NCI-H2227 (cell line): Measurements from ENCODE around the gene CDC42BPB.

Source experiments
- DNase-seq: peaks from one replicate; lab custom pipeline; 2025; ENCODE audit not compliant: unreplicated experiment; lab: John Stamatoyannopoulos, UW

The CDC42BPB gene

GRCh38 chr14:102971314-102971713, 86.0 kb downstream of the CDC42BPB start:
- no peak for DNase-seq

DNA sequence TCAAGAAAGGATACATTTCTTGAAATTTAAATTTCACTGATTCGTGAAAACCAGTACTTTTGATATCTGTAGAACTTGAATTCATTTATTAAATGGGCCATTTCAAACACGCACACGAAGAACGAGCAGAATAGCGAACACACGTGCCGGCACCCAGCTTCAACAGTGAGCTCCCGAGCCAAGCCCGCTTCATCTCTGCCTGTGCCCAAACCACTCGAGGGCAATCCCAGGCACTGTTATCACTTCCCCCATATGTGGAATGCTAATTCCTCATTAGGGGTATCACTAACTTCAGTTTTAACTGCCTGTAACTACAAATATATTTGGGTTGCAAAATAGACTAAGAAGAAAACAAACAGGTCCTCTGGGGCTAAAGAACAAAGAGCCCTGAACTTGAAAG, 86.9 kb downstream of the CDC42BPB start:
- no peak for DNase-seq

DNA sequence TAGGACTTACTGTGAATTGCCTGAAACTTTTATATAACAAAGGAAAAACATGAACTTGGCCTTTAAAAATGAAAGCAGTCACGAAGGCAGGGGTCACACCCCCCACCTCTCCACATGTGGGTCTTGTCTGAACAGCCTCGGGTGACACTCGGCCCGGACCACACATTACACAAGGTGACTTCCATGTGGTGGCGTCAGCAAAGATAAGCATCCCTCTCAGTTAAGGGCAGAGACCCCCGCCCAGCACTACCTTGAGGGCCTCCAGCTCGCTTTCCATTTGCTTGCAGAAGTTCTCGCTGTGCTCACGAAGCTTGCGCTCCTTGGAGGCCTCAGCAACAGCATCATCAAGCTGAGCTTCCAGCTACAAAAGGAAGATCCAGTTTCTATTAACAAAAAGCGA, 87.4 kb downstream of the CDC42BPB start:
- DNase-seq: no peak

- no peak for DNase-seq
These were observed 88.1 kb downstream of the CDC42BPB start for GRCh38 chr14:102969060-102969791.

- DNase-seq: no peak
These were observed 89.0 kb downstream of the CDC42BPB start for GRCh38 chr14:102968306-102968705.

- DNase-seq: no peak
These were observed 89.9 kb downstream of the CDC42BPB start for GRCh38 chr14:102967506-102967795.

- DNase-seq: no peak
These were observed 90.5 kb downstream of the CDC42BPB start for GRCh38 chr14:102966681-102967505.

DNA sequence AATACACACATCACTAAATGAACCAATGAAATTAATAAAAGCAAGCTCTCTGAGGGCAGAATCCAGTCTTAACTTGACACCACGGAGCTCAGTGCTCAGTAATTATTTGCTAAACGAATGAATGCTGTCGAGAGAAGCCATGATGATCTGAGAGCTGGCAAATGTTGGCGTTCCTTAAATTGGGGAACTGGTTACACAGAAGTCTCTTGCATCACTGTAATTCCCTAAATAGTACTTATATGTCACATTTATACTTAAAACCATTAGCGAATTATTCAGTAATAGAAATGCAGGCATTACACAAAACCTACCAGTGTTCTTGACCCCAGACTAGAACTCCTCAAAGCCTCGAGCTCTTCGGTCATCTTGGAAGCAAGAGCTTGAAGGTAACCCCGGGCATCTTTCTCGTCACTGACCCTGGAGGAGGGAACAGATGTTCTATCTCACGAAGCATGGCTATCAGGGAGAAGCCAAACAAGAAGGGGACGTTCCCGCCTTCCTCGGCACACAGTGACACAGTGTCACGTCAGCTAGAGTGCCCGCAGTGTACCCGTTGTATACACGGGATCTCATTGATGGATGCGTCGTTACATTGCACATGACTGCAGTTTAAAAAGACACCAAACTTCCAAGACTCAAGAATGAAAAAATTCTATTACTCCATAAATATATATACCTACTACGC, 91.2 kb downstream of the CDC42BPB start:
- no peak for DNase-seq

DNA sequence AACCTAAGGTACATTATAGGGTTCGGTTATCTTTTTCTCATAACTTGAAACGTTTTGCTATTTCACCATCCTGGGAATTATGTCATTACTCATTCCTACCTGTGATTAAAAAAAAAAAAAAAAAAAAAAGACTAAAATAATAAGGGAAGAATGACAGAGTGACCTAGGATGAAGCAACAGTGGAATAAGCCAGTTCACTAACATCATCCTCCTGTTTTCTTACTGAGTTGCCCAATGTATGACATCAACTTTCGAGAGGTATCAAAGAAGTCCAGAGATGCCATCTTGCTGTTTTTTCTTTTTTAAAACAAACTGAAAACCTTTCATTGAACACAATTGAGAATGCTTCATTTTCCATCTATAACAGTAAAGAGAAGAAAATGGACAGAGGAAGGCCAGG, 92.1 kb downstream of the CDC42BPB start:
- DNase-seq: no peak

DNA sequence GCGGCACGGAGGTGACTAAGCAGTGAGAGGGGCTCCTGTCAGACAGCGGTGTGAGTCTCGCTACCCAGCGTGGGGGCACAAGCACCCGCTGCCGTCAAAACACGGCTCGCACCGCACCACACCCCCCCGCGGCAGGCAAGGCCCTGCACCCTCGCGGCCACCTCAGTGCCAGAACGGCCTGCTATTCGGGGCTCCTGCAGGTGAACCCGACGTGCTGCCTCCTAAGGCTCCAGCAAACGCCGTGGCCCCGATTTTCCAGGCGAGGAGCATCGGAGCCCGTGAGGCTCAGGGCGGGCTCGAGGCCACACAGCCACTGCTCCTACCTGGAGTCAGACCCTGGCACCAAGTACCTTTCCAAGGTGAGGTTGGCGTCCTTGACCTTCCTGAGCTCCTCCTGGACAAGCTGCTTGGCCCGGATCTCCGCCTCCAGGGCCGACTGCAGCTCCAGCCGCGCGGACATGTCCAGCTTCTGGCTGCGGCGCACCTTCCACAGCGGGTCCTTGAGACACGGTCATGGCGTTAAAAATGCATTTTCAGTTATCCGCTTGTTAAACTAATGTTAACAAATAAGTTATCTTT, 93.1 kb downstream of the CDC42BPB start:
- DNase-seq: no peak

GRCh38 chr14:102962111-102962627, 95.2 kb downstream of the CDC42BPB start:
- no peak for DNase-seq

GRCh38 chr14:102958461-102958860, 98.9 kb downstream of the CDC42BPB start:
- no peak for DNase-seq

DNA sequence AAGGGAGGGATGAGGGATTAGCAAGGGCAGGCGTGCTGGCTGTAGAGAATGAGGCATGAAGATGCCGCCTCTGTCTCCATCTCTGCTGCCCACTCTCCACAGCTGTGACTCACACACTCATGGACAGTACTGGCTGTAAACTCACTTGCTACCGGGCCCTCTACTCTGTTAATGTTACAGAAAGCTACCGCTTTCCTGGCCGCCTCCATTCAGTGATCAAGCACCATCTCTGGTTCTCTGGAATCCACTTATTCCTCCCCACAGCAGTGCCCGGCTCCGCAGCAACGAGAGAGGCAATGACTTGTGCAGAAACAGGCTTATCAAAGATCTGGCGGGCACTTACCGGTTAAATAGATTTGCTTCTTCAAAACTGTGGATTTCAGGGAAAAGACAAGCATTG, 100.1 kb downstream of the CDC42BPB start:
- no peak for DNase-seq

- no peak for DNase-seq
These were observed 101.5 kb downstream of the CDC42BPB start for GRCh38 chr14:102955636-102956408.

DNA sequence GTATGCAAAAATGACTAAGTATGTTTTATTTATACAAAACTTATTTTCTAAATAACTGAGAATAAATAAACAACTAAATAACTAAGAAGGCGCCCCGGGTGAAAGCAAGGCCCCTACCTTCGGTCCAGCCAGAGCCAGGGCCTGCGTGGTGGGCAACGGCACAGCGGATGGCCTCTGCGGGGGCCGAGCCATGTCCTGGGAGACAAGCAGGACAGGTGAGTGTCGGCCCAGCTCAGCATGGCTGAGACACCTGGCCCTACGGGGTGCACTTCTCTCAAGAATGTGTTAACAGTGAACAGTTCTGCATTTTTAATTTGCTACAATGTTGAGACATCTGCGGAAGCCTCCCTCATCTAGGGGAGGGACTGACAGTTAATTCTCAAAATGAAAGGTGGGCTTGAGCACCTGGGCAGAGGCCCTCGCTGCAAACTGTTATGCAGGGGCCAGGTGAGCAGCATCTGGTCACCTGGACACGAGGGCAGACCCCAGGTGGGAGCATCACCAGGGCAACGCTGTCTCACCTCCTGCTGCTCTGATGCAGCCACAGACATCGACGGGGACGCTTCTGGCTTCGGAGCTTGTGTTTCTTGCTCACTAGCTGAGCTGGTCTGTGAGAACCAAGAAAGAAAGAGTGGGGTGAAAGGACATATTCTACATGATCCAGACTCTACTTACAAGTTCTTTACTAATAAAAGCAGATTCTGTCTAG, 103.1 kb downstream of the CDC42BPB start:
- DNase-seq: no peak

DNA sequence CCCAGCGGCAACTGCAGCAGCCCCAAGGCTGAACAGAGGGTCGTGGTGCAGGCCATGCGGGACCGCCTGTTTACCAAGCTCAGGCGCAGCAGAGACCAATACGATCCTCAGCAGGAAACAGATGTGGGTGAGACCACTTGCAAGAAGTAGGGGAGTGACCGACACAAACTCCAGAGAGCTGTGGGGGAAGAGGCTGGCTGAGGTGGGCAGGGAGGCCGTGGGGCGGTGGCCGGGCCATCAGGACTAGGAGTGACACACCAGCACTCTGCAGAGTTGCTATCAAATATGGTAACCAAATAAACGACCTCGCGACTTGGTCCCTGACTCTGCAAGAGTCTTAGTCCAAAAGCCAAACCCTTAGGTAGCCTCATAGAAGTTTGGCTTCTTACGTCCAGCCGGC, 104.2 kb downstream of the CDC42BPB start:
- no peak for DNase-seq

DNA sequence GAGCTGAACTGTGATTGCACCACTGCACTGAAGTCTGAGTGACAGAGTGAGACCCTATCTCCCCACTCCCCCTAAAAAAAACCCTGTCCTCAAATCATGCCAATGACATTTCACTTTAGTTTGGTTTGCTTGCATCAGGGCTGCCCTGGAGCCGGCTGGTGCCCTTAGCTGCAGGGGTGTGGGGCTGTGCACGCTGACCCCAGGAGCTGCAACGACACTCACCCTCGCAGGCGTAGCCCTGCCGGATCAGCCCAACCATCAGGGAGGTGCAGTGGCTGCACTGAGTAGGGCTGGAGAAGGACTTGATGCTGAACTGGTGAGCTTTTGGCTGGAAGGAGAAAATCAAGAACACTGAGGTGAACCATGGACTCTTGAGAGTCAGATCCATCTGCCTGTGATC, 105.1 kb downstream of the CDC42BPB start:
- no peak for DNase-seq

DNA sequence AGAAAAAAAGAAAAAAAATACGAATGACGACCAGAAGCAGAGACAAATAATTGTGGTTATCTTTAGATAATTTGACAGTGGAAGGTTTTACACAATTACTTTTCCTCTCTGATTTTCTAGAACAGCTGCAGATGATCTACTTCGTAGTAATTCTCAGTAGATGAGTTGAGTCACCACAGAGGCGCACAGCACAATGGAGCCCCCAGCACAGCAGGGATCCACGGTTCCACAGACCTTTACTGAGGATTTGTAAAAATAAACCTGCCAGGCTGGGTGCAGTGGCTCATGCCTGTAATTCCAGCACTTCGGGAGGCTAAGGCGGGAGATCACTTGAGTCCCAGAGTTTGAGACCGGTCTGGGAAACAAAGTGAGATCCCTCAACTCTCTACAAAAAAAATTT, 105.5 kb downstream of the CDC42BPB start:
- DNase-seq: no peak

- DNase-seq: no peak
These were observed 106.3 kb downstream of the CDC42BPB start for GRCh38 chr14:102951034-102951433.

- no peak for DNase-seq
These were observed 107.4 kb downstream of the CDC42BPB start for GRCh38 chr14:102949801-102950451.
